CD8-positive, alpha-beta memory T cell (primary cell): Measurements from ENCODE around the gene TCF7. TPM values are rescaled to one million over a fixed set of nuclear protein-coding genes. Genes with fewer than 3 reads are reported as not detected.
"Not testable (repeated sequence)": the region's sequence is repeated elsewhere in the genome, so short reads cannot be mapped to it uniquely, and the experiment has no call there.

Experiments used
- CTCF ChIA-PET: fragments of 350-600 bp; sonication (Branson Sonifier 250); formaldehyde crosslinking; loops from one replicate; lab custom pipeline; 2021; ENCODE audit warnings: antibody characterized with exemption; lab: Charles Lee
- POLR2A ChIA-PET: fragments of 350-600 bp; sonication (Branson Sonifier 250); formaldehyde crosslinking; loops from one replicate; lab custom pipeline; 2021; ENCODE audit warnings: antibody characterized with exemption; lab: Charles Lee
- DNase-seq, 5 donors: peaks; one replicate each; pipeline versions ENCODE4 v3.0.0 to v3.0.0-alpha.2; 2020 to 2022; ENCODE audit warnings: mixed read lengths in 1 of 5
- H3K27ac ChIP-seq: one replicate; pipeline ENCODE4 v1.7.0; 2013; ENCODE audit warnings: low read depth, mild to moderate bottlenecking, low read length, moderate library complexity
- H3K27me3 ChIP-seq: 2 replicates; pipeline ENCODE4 v1.7.0; 2013; ENCODE audit warnings: low read length, mild to moderate bottlenecking; ENCODE audit not compliant: insufficient read depth, poor library complexity, severe bottlenecking
- H3K36me3 ChIP-seq: 2 replicates; pipeline ENCODE4 v1.7.0; 2013; ENCODE audit warnings: mild to moderate bottlenecking, low read length, moderate library complexity; ENCODE audit not compliant: insufficient read depth
- H3K4me1 ChIP-seq: 2 replicates; pipeline ENCODE4 v1.7.0; 2013; ENCODE audit warnings: mild to moderate bottlenecking, low read length, moderate library complexity; ENCODE audit not compliant: insufficient read depth
- H3K4me3 ChIP-seq: 2 replicates; pipeline ENCODE4 v1.7.0; 2013; ENCODE audit warnings: mild to moderate bottlenecking, low read length
- H3K9me3 ChIP-seq: 2 replicates; pipeline ENCODE4 v1.7.0; 2013; ENCODE audit warnings: mild to moderate bottlenecking, low read length
- H3K27ac Mint-ChIP-seq, 8 donors: one replicate each; pipeline ENCODE4 v1.8.0; 2020 to 2021; ENCODE audit warnings: mixed read lengths in 8 of 8, mild to moderate bottlenecking in 6 of 8, inconsistent platforms in 3 of 8, moderate library complexity in 3 of 8
- H3K27me3 Mint-ChIP-seq, 2 donors: one replicate each; pipeline ENCODE4 v1.8.0; 2020 to 2021; ENCODE audit warnings: mixed read lengths in 2 of 2, mild to moderate bottlenecking in 1 of 2, moderate library complexity in 1 of 2
- H3K36me3 Mint-ChIP-seq, 3 donors: one replicate each; pipeline ENCODE4 v1.8.0; 2020 to 2021; ENCODE audit warnings: mixed read lengths in 3 of 3, inconsistent platforms in 1 of 3, mild to moderate bottlenecking in 1 of 3
- H3K4me1 Mint-ChIP-seq, 3 donors: one replicate each; pipeline ENCODE4 v1.8.0; 2020 to 2021; ENCODE audit warnings: mixed read lengths in 3 of 3, inconsistent platforms in 1 of 3, mild to moderate bottlenecking in 1 of 3
- H3K4me3 Mint-ChIP-seq, 7 donors: one replicate each; pipeline ENCODE4 v1.8.0; 2020 to 2021; ENCODE audit warnings: mixed read lengths in 7 of 7, mild to moderate bottlenecking in 6 of 7, moderate library complexity in 4 of 7, inconsistent platforms in 2 of 7
- H3K9me3 Mint-ChIP-seq, 5 donors: one replicate each; pipeline ENCODE4 v1.8.0; 2020 to 2022; ENCODE audit warnings: mixed read lengths in 5 of 5, mild to moderate bottlenecking in 3 of 5, moderate library complexity in 2 of 5, inconsistent platforms in 1 of 5
- polyA plus RNA-seq: library from polyadenylated mRNA; unstranded; fragments of 300-500 nt; fragmentation: Illumina TruSeq; gene quantifications from one replicate; pipeline ENCODE4 v1.2.3, GENCODE V29; 2021
- total RNA-seq, 2 experiments: library from RNA; stranded (reverse); gene quantifications; one replicate each; pipeline ENCODE4 v1.2.3, GENCODE V29; 2021

TCF7 gene
- total and polyA plus RNA-seq, 3 experiments from 2014 or later, result 85.2 to 344 (median 89.7) TPM

GRCh38 chr5:134148986-134149539, 34.6 kb downstream of the TCF7 start:
- H3K27ac ChIP-seq, result no peak overlapping the region
- Mint-ChIP-seq H3K27ac (peak overlapping the region in 6 of 8 donors; percentile 70 to 97 (median 86)), H3K36me3 (peaks cover 4 to 87% (median 19%) of the 10 kb centered on the region in 3 donors), H3K4me1 (peaks cover 42 to 79% (median 60%) of the 10 kb centered on the region in 3 donors), H3K9me3 (no peaks in the 10 kb centered on the region), H3K4me3 (peak overlapping the region in 2 of 7 donors; percentile 18 to 54), H3K27me3 (no peaks in the 10 kb centered on the region)
- CTCF ChIA-PET, result interaction anchor here (2.6 to 26.0 kb wide), 2 partner anchors 10 to 107 kb away, joined by 8 to 429 read pairs; no protein-coding TSS in a partner anchor
- DNase-seq, result peak in 1 of 5 donors; percentile 26
- no peak overlapping the region for H3K4me3 ChIP-seq
- no peaks in the 10 kb centered on the region for H3K27me3 ChIP-seq
- peaks cover 43% of the 10 kb centered on the region for H3K4me1 ChIP-seq
- POLR2A ChIA-PET, result interaction anchor here (0.5 to 1.5 kb wide), 8 partner anchors 10 to 1877 kb away, joined by 3 to 6 read pairs (median 3); no protein-coding TSS in a partner anchor
- H3K36me3 ChIP-seq, result peaks cover 57% of the 10 kb centered on the region
- no peaks in the 10 kb centered on the region for H3K9me3 ChIP-seq

GRCh38 chr5:134149571-134150303, 35.3 kb downstream of the TCF7 start:
- Mint-ChIP-seq H3K9me3 (no peaks in the 10 kb centered on the region), H3K27ac (peak overlapping the region; percentile 29 to 97 (median 84)), H3K4me1 (peaks cover 42 to 77% (median 58%) of the 10 kb centered on the region in 3 donors), H3K27me3 (no peaks in the 10 kb centered on the region), H3K4me3 (peak overlapping the region in 1 of 7 donors; percentile 19), H3K36me3 (peaks cover 3 to 85% (median 21%) of the 10 kb centered on the region in 3 donors)
- DNase-seq, result peak in 1 of 5 donors; percentile 45
- Histone ChIP-seq H3K4me3 (no peak overlapping the region), H3K36me3 (peaks cover 50% of the 10 kb centered on the region), H3K27ac (no peak overlapping the region), H3K27me3 (no peaks in the 10 kb centered on the region), H3K9me3 (no peaks in the 10 kb centered on the region), H3K4me1 (peaks cover 43% of the 10 kb centered on the region)
- CTCF ChIA-PET, result interaction anchor here (26.0 kb wide), 1 partner anchor 108 kb away, joined by 429 read pairs; no protein-coding TSS in a partner anchor
- POLR2A ChIA-PET, result interaction anchor here (0.5 to 2.3 kb wide), 10 partner anchors 11 to 1878 kb away, joined by 3 to 10 read pairs (median 3); no protein-coding TSS in a partner anchor

GRCh38 chr5:134151723-134152122, 37.2 kb downstream of the TCF7 start:
- DNase-seq, result peak in 1 of 5 donors; percentile 29
- no peak overlapping the region for H3K27ac ChIP-seq
- peaks cover 0 to 83% (median 28%) of the 10 kb centered on the region in 3 donors for H3K36me3 Mint-ChIP-seq
- H3K4me3 ChIP-seq, result no peak overlapping the region
- peak overlapping the region in 7 of 8 donors; percentile 62 to 97 (median 83) for H3K27ac Mint-ChIP-seq
- H3K4me1 ChIP-seq, result peaks cover 52% of the 10 kb centered on the region
- no peaks in the 10 kb centered on the region for H3K9me3 Mint-ChIP-seq
- H3K27me3 ChIP-seq, result no peaks in the 10 kb centered on the region
- CTCF ChIA-PET, result interaction anchor here (1.1 to 26.0 kb wide), 2 partner anchors 110 to 125 kb away, joined by 3 to 429 read pairs; no protein-coding TSS in a partner anchor
- peaks cover 47% of the 10 kb centered on the region for H3K36me3 ChIP-seq
- POLR2A ChIA-PET, result interaction anchor here (1.4 to 2.3 kb wide), 4 partner anchors 10 to 112 kb away, joined by 3 to 10 read pairs (median 7); no protein-coding TSS in a partner anchor
- peaks cover 51 to 77% (median 68%) of the 10 kb centered on the region in 3 donors for H3K4me1 Mint-ChIP-seq
- H3K9me3 ChIP-seq, result no peaks in the 10 kb centered on the region
- H3K27me3 Mint-ChIP-seq, result no peaks in the 10 kb centered on the region
- peak overlapping the region in 2 of 7 donors; percentile 7 to 12 for H3K4me3 Mint-ChIP-seq

- not testable (repeated sequence) for H3K27me3 ChIP-seq, H3K9me3 Mint-ChIP-seq, H3K27me3 Mint-ChIP-seq, H3K27ac ChIP-seq, H3K9me3 ChIP-seq, H3K4me3 ChIP-seq
- Mint-ChIP-seq H3K36me3 (peaks cover 0 to 82% (median 29%) of the 10 kb centered on the region in 3 donors), H3K27ac (peak overlapping the region; percentile 64 to 97 (median 84)), H3K4me3 (peak overlapping the region in 2 of 7 donors; percentile 6 to 41), H3K4me1 (peaks cover 51 to 75% (median 69%) of the 10 kb centered on the region in 3 donors)
- ChIA-PET CTCF (interaction anchor here (1.1 to 26.0 kb wide), 4 partner anchors 11 to 126 kb away, joined by 3 to 429 read pairs (median 4); no protein-coding TSS in a partner anchor), POLR2A (interaction anchor here (1.0 to 2.4 kb wide), 6 partner anchors 9 to 52 kb away, joined by 3 to 9 read pairs (median 4); partner anchors contain the start of gene SKP1)
- DNase-seq, result peak in 1 of 5 donors; percentile 26
- Histone ChIP-seq H3K4me1 (peaks cover 52% of the 10 kb centered on the region), H3K36me3 (peaks cover 45% of the 10 kb centered on the region)
Observed at GRCh38 chr5:134152173-134152832, 37.8 kb downstream of the TCF7 start.

- H3K27ac Mint-ChIP-seq, result peak overlapping the region in 5 of 8 donors; percentile 51 to 91 (median 66)
- no peaks in the 10 kb centered on the region for H3K9me3 Mint-ChIP-seq
- Histone ChIP-seq H3K27ac (no peak overlapping the region), H3K4me1 (peaks cover 52% of the 10 kb centered on the region), H3K9me3 (no peaks in the 10 kb centered on the region), H3K36me3 (peaks cover 54% of the 10 kb centered on the region), H3K27me3 (no peaks in the 10 kb centered on the region), H3K4me3 (no peak overlapping the region)
- no peak overlapping the region for H3K4me3 Mint-ChIP-seq
- ChIA-PET CTCF (interaction anchor here (1.7 to 26.0 kb wide), 3 partner anchors 11 to 111 kb away, joined by 4 to 429 read pairs (median 5); no protein-coding TSS in a partner anchor), POLR2A (interaction anchor here (0.7 to 2.4 kb wide), 9 partner anchors 10 to 113 kb away, joined by 3 to 9 read pairs (median 4); partner anchors contain the start of gene SKP1)
- DNase-seq, result peak in 1 of 5 donors; percentile 40
- no peaks in the 10 kb centered on the region for H3K27me3 Mint-ChIP-seq
- H3K4me1 Mint-ChIP-seq, result peaks cover 57 to 82% (median 78%) of the 10 kb centered on the region in 3 donors
- peaks cover 0 to 86% (median 38%) of the 10 kb centered on the region in 3 donors for H3K36me3 Mint-ChIP-seq
Observed at GRCh38 chr5:134153241-134153640, 38.8 kb downstream of the TCF7 start.

GRCh38 chr5:134153657-134154056, 39.2 kb downstream of the TCF7 start:
- peaks cover 0 to 87% (median 40%) of the 10 kb centered on the region in 3 donors for H3K36me3 Mint-ChIP-seq
- peak overlapping the region in 5 of 8 donors; percentile 25 to 91 (median 51) for H3K27ac Mint-ChIP-seq
- ChIA-PET POLR2A (interaction anchor here (0.7 to 2.4 kb wide), 7 partner anchors 11 to 114 kb away, joined by 3 to 9 read pairs (median 3); partner anchors contain the start of gene SKP1), CTCF (interaction anchor here (1.3 to 26.0 kb wide), 4 partner anchors 10 to 112 kb away, joined by 3 to 429 read pairs (median 4); no protein-coding TSS in a partner anchor)
- Histone ChIP-seq H3K9me3 (no peaks in the 10 kb centered on the region), H3K4me3 (no peak overlapping the region), H3K4me1 (peaks cover 52% of the 10 kb centered on the region), H3K27ac (no peak overlapping the region), H3K36me3 (peaks cover 58% of the 10 kb centered on the region), H3K27me3 (no peaks in the 10 kb centered on the region)
- H3K4me3 Mint-ChIP-seq, result no peak overlapping the region
- H3K9me3 Mint-ChIP-seq, result no peaks in the 10 kb centered on the region
- H3K27me3 Mint-ChIP-seq, result no peaks in the 10 kb centered on the region
- peaks cover 56 to 85% (median 80%) of the 10 kb centered on the region in 3 donors for H3K4me1 Mint-ChIP-seq
- DNase-seq, result no peak
